HEK293T (cell line): ENCODE measurements around the gene SGSM2.

Experiments
- CTCF ChIA-PET: fragments of 350-600 bp; formaldehyde crosslinking; extraction: SDS; loops from one replicate; lab custom pipeline; 2021; ENCODE audit warnings: antibody characterized with exemption, inconsistent platforms; lab: Yijun Ruan, JAX
- POLR2A ChIA-PET: fragments of 350-600 bp; formaldehyde crosslinking; extraction: SDS; loops from one replicate; lab custom pipeline; 2020; ENCODE audit warnings: antibody characterized with exemption, inconsistent platforms; lab: Yijun Ruan, JAX
- DNase-seq: peaks from one replicate; pipeline ENCODE4 v3.0.0; 2012; ENCODE audit warnings: mixed read lengths; ENCODE audit errors: extremely low spot score
- ARNT ChIP-seq: fragments of 450-650 bp; IDR thresholded peaks from 2 replicates; pipeline ENCODE4 v1.6.1; 2017; ENCODE audit warnings: mild to moderate bottlenecking
- BHLHE40 ChIP-seq: fragments of 450-650 bp; IDR thresholded peaks from 2 replicates; pipeline ENCODE4 v1.6.1; 2016; ENCODE audit warnings: mild to moderate bottlenecking, moderate library complexity, borderline replicate concordance
- CTBP1 ChIP-seq: fragments of 450-650 bp; IDR thresholded peaks from 2 replicates; pipeline ENCODE4 v1.6.1; 2016; ENCODE audit warnings: borderline replicate concordance
- ELF4 ChIP-seq: fragments of 450-650 bp; IDR thresholded peaks from 2 replicates; pipeline ENCODE4 v1.6.1; 2017; ENCODE audit warnings: antibody characterized with exemption
- FOXA1 ChIP-seq: fragments of 450-650 bp; IDR thresholded peaks from 2 replicates; pipeline ENCODE4 v1.6.1; 2016; ENCODE audit warnings: mild to moderate bottlenecking
- FOXK2 ChIP-seq: fragments of 450-650 bp; IDR thresholded peaks from 2 replicates; pipeline ENCODE4 v1.6.1; 2016; ENCODE audit warnings: mild to moderate bottlenecking
- FOXM1 ChIP-seq: fragments of 450-650 bp; IDR thresholded peaks from 2 replicates; pipeline ENCODE4 v1.6.1; 2017; ENCODE audit warnings: mild to moderate bottlenecking, borderline replicate concordance
- HDGF ChIP-seq: fragments of 450-650 bp; IDR thresholded peaks from 2 replicates; pipeline ENCODE4 v1.6.1; 2017; ENCODE audit warnings: antibody characterized with exemption, borderline replicate concordance
- L3MBTL2 ChIP-seq: fragments of 450-650 bp; conservative IDR thresholded peaks from 2 replicates; pipeline ENCODE4 v1.6.1; 2016; ENCODE audit warnings: mild to moderate bottlenecking
- LEF1 ChIP-seq: fragments of 450-650 bp; IDR thresholded peaks from 2 replicates; pipeline ENCODE4 v1.6.1; 2017; ENCODE audit warnings: mild to moderate bottlenecking, borderline replicate concordance
- NFRKB ChIP-seq: fragments of 450-650 bp; IDR thresholded peaks from 2 replicates; pipeline ENCODE4 v1.6.1; 2016; ENCODE audit warnings: mild to moderate bottlenecking, moderate library complexity
- PKNOX1 ChIP-seq: fragments of 450-650 bp; IDR thresholded peaks from 2 replicates; pipeline ENCODE4 v1.6.1; 2016
- SP1 ChIP-seq: fragments of 450-650 bp; IDR thresholded peaks from 2 replicates; pipeline ENCODE4 v1.6.1; 2017
- SUZ12 ChIP-seq: fragments of 450-650 bp; IDR thresholded peaks from 2 replicates; pipeline ENCODE4 v1.6.1; 2016; ENCODE audit warnings: mild to moderate bottlenecking
- TARDBP ChIP-seq: fragments of 450-650 bp; IDR thresholded peaks from 2 replicates; pipeline ENCODE4 v1.6.1; 2016
- ZNF384 ChIP-seq: fragments of 450-650 bp; IDR thresholded peaks from 2 replicates; pipeline ENCODE4 v1.6.1; 2016

The SGSM2 gene

GRCh38 chr17:2416010-2416734 lies 78.9 kb downstream of the SGSM2 start:
- ChIA-PET POLR2A (interaction anchor here (0.9 to 1.6 kb wide), 4 partner anchors 23 to 96 kb away, joined by 3 to 22 read pairs (median 8); partner anchors contain the start of gene METTL16), CTCF (interaction anchor here (0.6 to 2.9 kb wide), 16 partner anchors 9 to 1961 kb away, joined by 3 to 95 read pairs (median 4); no protein-coding TSS in a partner anchor)
- DNase-seq = peak; percentile 84

GRCh38 chr17:2418572-2418971 lies 81.3 kb downstream of the SGSM2 start:
- TF ChIP-seq FOXK2 = no peak
- POLR2A ChIA-PET = interaction anchor here (0.8 to 1.0 kb wide), 2 partner anchors 9 to 82 kb away, joined by 3 read pairs; partner anchors contain the start of gene TSR1
- DNase-seq = no peak
- CTCF ChIA-PET = interaction anchor here (0.6 to 1.8 kb wide), 3 partner anchors 35 to 257 kb away, joined by 3 to 16 read pairs (median 3); no protein-coding TSS in a partner anchor

More at GRCh38 chr17:2416010-2416734, 78.9 kb downstream of the SGSM2 start:
- no peak for TF ChIP-seq ARNT
- no peak for TF ChIP-seq FOXA1
- TF ChIP-seq L3MBTL2 = no peak
- no peak for TF ChIP-seq LEF1

DNA sequence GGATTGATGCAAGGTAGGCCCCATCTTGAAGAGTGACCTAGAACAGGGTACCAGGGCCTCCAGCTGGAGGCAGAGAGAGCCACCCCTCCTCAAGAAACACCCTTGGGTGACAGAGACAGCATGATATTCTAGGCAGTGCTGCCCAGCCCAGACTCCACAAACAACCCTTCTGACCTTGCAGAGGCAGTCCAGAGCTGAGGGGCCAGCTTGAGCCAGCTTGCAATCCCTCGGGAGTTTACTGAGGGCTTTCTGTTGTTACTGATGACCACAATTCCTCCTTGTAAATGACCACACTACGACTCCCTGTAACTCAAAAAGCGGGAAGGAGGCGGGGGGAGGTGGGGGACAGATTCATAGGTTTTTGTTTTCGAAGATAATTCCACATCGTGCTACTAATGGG lies 82.2 kb downstream of the SGSM2 start:
- ChIA-PET CTCF (interaction anchor here (0.8 to 1.8 kb wide), 2 partner anchors 36 to 37 kb away, joined by 3 to 16 read pairs; no protein-coding TSS in a partner anchor), POLR2A (interaction anchor here (1.0 to 2.0 kb wide), 2 partner anchors 8 to 37 kb away, joined by 3 to 4 read pairs; no protein-coding TSS in a partner anchor)
- no peak for DNase-seq
- TF ChIP-seq FOXM1 (no peak), SUZ12 (no peak), NFRKB (no peak), HDGF (no peak), CTBP1 (no peak), TARDBP (no peak), FOXA1 (no peak), ARNT (no peak), FOXK2 (no peak), ZNF384 (no peak), LEF1 (no peak), BHLHE40 (no peak), SP1 (no peak), ELF4 (no peak), PKNOX1 (no peak), L3MBTL2 (no peak)

DNA sequence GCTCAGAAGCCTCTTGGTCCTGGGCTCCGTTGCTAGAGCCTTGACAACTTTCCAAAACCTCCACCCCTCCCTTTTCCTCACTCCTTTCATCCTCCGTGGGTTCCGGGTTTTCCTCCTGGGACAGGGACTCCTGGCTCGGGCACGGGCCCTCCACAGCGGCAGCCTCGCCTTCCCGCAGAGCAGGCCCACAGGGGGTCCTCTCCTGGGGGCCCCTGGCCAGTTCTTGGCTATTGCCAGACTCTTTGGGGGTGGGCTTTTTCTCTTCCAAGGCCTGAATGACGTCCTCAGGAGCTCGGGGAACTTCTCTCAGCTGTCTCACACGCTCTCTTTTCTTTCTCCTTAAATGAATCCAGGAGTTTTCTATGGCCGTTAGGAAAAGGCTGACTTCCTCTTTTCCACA lies 82.9 kb downstream of the SGSM2 start:
- no peak for DNase-seq
- CTCF ChIA-PET = no interaction called here
- TF ChIP-seq SUZ12 = no peak
- no peak for TF ChIP-seq PKNOX1
- no peak for TF ChIP-seq TARDBP
- no peak for TF ChIP-seq SP1
- no peak for TF ChIP-seq BHLHE40
- TF ChIP-seq HDGF = no peak
- no peak for TF ChIP-seq FOXA1
- TF ChIP-seq ZNF384 = no peak
- TF ChIP-seq NFRKB = no peak
- TF ChIP-seq ARNT = no peak
- no peak for TF ChIP-seq FOXM1
- TF ChIP-seq ELF4 = no peak
- no peak for TF ChIP-seq FOXK2
- no peak for TF ChIP-seq CTBP1
- POLR2A ChIA-PET = interaction anchor here (2.0 kb wide), 1 partner anchor 38 kb away, joined by 4 read pairs; no protein-coding TSS in a partner anchor

- no peak for TF ChIP-seq FOXA1
- TF ChIP-seq SUZ12 = no peak
- TF ChIP-seq ARNT = no peak
- CTCF ChIA-PET = interaction anchor here (0.6 to 0.9 kb wide), 3 partner anchors 14 to 68 kb away, joined by 3 read pairs; no protein-coding TSS in a partner anchor
- no peak for DNase-seq
- POLR2A ChIA-PET = no interaction called here
Observed at GRCh38 chr17:2421315-2422147, 84.2 kb downstream of the SGSM2 start.

GRCh38 chr17:2423271-2423670 lies 86.0 kb downstream of the SGSM2 start:
- TF ChIP-seq CTBP1 (no peak), ELF4 (no peak), SUZ12 (no peak), SP1 (no peak), BHLHE40 (no peak), LEF1 (no peak), FOXK2 (no peak), L3MBTL2 (no peak), ZNF384 (no peak), FOXA1 (no peak), ARNT (no peak), TARDBP (no peak), NFRKB (no peak)
- ChIA-PET CTCF (no interaction called here), POLR2A (no interaction called here)
- no peak for DNase-seq
